ENCODE measurements around the gene SHB.

Gene SHB

DNA sequence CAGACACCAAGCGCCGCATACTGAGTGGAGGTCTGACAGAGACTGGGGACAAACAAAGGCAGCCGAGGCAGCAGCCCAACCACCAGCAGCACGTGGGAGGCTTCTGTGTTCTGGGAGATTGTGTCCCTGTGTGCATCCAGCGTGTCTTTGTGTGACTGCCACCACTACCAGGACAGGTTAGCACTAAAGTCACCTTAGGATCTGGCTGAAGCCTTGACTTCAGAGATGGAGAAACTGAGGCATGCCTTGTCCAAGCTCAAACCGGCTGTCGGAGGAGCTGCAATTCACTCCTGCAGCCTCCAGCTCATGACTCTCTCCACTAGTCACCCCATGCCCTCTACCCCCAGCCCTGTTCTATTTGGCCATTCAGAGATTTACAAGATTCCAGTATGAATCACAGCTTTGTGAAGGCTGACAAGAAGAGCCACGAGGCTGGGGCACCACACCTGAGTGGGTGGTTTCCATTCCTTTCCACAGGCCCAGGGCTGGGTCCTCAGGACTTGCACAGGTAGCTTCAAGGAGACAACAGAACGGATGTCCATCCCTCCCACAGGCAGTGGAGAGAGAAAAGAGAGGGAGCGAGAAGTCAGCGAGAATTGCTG, 69.3 kb downstream of the SHB start:
- H3K36me3 ChIP-seq (replicated peaks in 1 of 2; ENCODE audit: control insufficient read depth in 2 of 2, insufficient read depth in 2 of 2, low read length in 2 of 2): no peaks in the 10 kb centered on the region
- no peak for DNase-seq (ENCODE audit: low spot score)
- no peak overlapping the region for H2BK15ac ChIP-seq (ENCODE audit: low read length)
- H2AFZ ChIP-seq (ENCODE audit: low read length): peak overlapping the region; percentile 23
- H2BK120ac ChIP-seq (ENCODE audit: low read depth, low read length): no peak overlapping the region
- no peak overlapping the region for H4K8ac ChIP-seq (ENCODE audit: low read depth, low read length)
- H3K23ac ChIP-seq (ENCODE audit: low read depth, low read length, poor library complexity): no peak overlapping the region
- H3K4me1 ChIP-seq (ENCODE audit: control insufficient read depth in 2 of 2, insufficient read depth in 1 of 2, low read depth in 1 of 2, low read length in 2 of 2): peaks cover 16 to 19% of the 10 kb centered on the region in 2 donors
- no peak overlapping the region for H2BK5ac ChIP-seq (ENCODE audit: low read length)
- H2AK5ac ChIP-seq (ENCODE audit: low read depth, low read length): peak overlapping the region; percentile 9
- H3K9me3 ChIP-seq (replicated peaks in 1 of 2; ENCODE audit: control insufficient read depth in 2 of 2, insufficient read depth in 1 of 2, low read depth in 1 of 2, low read length in 2 of 2): no peaks in the 10 kb centered on the region
- no peak overlapping the region for H3K14ac ChIP-seq (ENCODE audit: low read length)
- no peaks in the 10 kb centered on the region for H3K27me3 ChIP-seq (ENCODE audit: control insufficient read depth in 3 of 3, insufficient read depth in 3 of 3, low read depth in 1 of 3, low read length in 3 of 3)
- no peak overlapping the region for H3K4me2 ChIP-seq (ENCODE audit: insufficient read depth, low read length, poor library complexity, severe bottlenecking)
- no CpG with 5 or more reads among the region's 11 CpGs for WGBS, 2 donors (ENCODE audit: extremely low coverage in 2 of 2, insufficient read length in 2 of 2, insufficient replicate concordance in 1 of 2)
- H3K4ac ChIP-seq (ENCODE audit: low read length): no peak overlapping the region
- H2BK12ac ChIP-seq (ENCODE audit: low read length): no peak overlapping the region
- peak overlapping the region; percentile 2 for H3K18ac ChIP-seq (ENCODE audit: low read length)
- no peak overlapping the region for H3K4me3 ChIP-seq (ENCODE audit: low read length in 2 of 2)
- H3K79me1 ChIP-seq (ENCODE audit: low read depth, low read length): no peaks in the 10 kb centered on the region
- H3K27ac ChIP-seq (replicated peaks; ENCODE audit: low read length): no peak overlapping the region
- H4K91ac ChIP-seq (ENCODE audit: low read depth, low read length, poor library complexity): no peak overlapping the region
- no peak overlapping the region for H3K9ac ChIP-seq (ENCODE audit: low read depth, low read length, poor library complexity)

DNA sequence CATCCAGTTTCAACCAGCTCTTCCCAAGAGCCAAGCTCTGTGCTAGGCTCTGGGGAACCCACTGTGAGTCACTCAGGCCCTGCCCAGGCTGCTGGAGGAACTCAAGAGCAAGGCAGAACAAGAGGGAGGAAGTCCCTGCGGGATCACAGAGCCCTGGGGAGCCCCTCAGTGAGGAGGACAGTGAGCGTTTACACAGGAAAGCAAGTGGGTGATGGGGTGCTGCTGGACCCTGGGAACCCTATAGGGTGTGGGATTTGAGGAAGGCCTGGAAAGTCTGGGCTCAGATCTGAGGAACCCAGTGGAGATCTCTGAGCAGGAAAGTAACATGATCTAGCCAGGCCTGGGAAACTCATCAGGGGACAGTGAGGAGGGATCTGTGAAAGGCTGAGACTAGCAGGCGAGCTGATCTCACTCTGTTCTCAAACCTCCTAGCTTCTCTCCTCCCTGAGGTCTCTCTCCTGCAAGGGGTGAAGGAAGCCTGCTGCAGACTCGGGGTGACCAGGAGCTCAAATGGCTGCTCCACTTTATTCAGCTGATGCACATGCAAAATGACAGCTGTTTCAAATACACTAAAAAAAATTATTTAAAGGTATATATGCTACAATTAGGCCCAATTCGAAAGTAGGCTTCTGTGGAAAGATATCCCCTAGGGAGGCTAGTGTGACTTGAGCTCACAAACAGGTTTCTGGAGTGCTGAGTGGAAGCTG, 70.0 kb downstream of the SHB start:
- DNase-seq (ENCODE audit: low spot score): no peak
- H2BK120ac ChIP-seq (ENCODE audit: low read depth, low read length): no peak overlapping the region
- peaks cover 16 to 19% of the 10 kb centered on the region in 2 donors for H3K4me1 ChIP-seq (ENCODE audit: control insufficient read depth in 2 of 2, insufficient read depth in 1 of 2, low read depth in 1 of 2, low read length in 2 of 2)
- no peak overlapping the region for H2BK12ac ChIP-seq (ENCODE audit: low read length)
- H2AFZ ChIP-seq (ENCODE audit: low read length): peak overlapping the region; percentile 23
- no peak overlapping the region for H2BK15ac ChIP-seq (ENCODE audit: low read length)
- H4K91ac ChIP-seq (ENCODE audit: low read depth, low read length, poor library complexity): no peak overlapping the region
- H2AK5ac ChIP-seq (ENCODE audit: low read depth, low read length): peak overlapping the region; percentile 9
- H3K79me1 ChIP-seq (ENCODE audit: low read depth, low read length): no peaks in the 10 kb centered on the region
- no peak overlapping the region for H3K4me2 ChIP-seq (ENCODE audit: insufficient read depth, low read length, poor library complexity, severe bottlenecking)
- no peak overlapping the region for H3K4ac ChIP-seq (ENCODE audit: low read length)
- no peaks in the 10 kb centered on the region for H3K36me3 ChIP-seq (replicated peaks in 1 of 2; ENCODE audit: control insufficient read depth in 2 of 2, insufficient read depth in 2 of 2, low read length in 2 of 2)
- no peak overlapping the region for H3K4me3 ChIP-seq (ENCODE audit: low read length in 2 of 2)
- H3K14ac ChIP-seq (ENCODE audit: low read length): no peak overlapping the region
- H3K9ac ChIP-seq (ENCODE audit: low read depth, low read length, poor library complexity): no peak overlapping the region
- no peak overlapping the region for H3K23ac ChIP-seq (ENCODE audit: low read depth, low read length, poor library complexity)
- H4K8ac ChIP-seq (ENCODE audit: low read depth, low read length): no peak overlapping the region
- H3K9me3 ChIP-seq (replicated peaks in 1 of 2; ENCODE audit: control insufficient read depth in 2 of 2, insufficient read depth in 1 of 2, low read depth in 1 of 2, low read length in 2 of 2): no peaks in the 10 kb centered on the region
- no CpG with 5 or more reads among the region's 5 CpGs for WGBS, 2 donors (ENCODE audit: extremely low coverage in 2 of 2, insufficient read length in 2 of 2, insufficient replicate concordance in 1 of 2)
- H3K27ac ChIP-seq (replicated peaks; ENCODE audit: low read length): no peak overlapping the region
- no peaks in the 10 kb centered on the region for H3K27me3 ChIP-seq (ENCODE audit: control insufficient read depth in 3 of 3, insufficient read depth in 3 of 3, low read depth in 1 of 3, low read length in 3 of 3)
- no peak overlapping the region for H2BK5ac ChIP-seq (ENCODE audit: low read length)
- no peak overlapping the region for H3K18ac ChIP-seq (ENCODE audit: low read length)

DNA sequence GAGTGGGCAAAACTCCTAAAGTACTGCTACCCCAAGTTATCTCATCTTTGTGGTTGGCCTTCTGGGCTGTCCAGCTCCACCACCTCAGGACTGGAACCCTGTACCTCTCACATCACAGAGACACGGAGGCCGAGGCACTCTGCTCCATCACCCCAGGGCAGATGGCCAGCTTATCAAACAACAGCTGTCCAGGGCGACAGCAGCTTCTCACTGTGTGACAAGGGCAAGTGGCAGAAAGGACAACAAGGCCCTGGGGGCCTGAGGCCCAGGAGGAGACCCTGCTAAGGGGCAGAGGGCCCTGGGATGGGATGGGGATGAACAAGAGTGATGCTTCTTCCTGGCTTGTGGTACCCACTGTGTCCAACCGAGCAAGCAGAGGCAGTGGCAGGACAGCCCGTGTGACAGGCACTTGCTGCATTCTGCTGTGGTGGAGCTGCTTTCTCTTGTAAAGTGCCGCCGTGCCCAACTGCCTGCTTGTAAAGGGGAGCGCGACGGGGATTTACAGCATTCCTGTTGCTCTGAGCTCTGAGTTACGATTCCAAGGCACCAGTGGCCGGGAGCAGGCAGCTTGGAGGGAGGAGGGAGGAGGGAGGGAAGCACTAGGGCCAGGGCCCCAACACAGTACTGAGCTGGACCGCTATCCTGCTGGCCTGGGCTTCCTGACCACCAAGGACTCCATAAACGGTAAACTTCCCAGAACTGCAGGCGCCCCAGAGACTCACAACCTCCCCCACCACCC, 71.2 kb downstream of the SHB start:
- peak overlapping the region; percentile 80 for H4K91ac ChIP-seq (ENCODE audit: low read depth, low read length, poor library complexity)
- no peak overlapping the region for H3K23ac ChIP-seq (ENCODE audit: low read depth, low read length, poor library complexity)
- WGBS, 2 donors (ENCODE audit: extremely low coverage in 2 of 2, insufficient read length in 2 of 2, insufficient replicate concordance in 1 of 2): no CpG with 5 or more reads among the region's 15 CpGs
- H2BK5ac ChIP-seq (ENCODE audit: low read length): peak overlapping the region; percentile 9
- H3K27ac ChIP-seq (replicated peaks; ENCODE audit: low read length): no peak overlapping the region
- no peaks in the 10 kb centered on the region for H3K79me1 ChIP-seq (ENCODE audit: low read depth, low read length)
- H3K9me3 ChIP-seq (replicated peaks in 1 of 2; ENCODE audit: control insufficient read depth in 2 of 2, insufficient read depth in 1 of 2, low read depth in 1 of 2, low read length in 2 of 2): no peaks in the 10 kb centered on the region
- peak overlapping the region; percentile 24 for H2AFZ ChIP-seq (ENCODE audit: low read length)
- H3K9ac ChIP-seq (ENCODE audit: low read depth, low read length, poor library complexity): peak overlapping the region; percentile 73
- no peaks in the 10 kb centered on the region for H3K27me3 ChIP-seq (ENCODE audit: control insufficient read depth in 3 of 3, insufficient read depth in 3 of 3, low read depth in 1 of 3, low read length in 3 of 3)
- H2BK15ac ChIP-seq (ENCODE audit: low read length): peak overlapping the region; percentile 60
- H3K18ac ChIP-seq (ENCODE audit: low read length): peak overlapping the region; percentile 76
- no peak overlapping the region for H2BK120ac ChIP-seq (ENCODE audit: low read depth, low read length)
- H3K4me1 ChIP-seq (ENCODE audit: control insufficient read depth in 2 of 2, insufficient read depth in 1 of 2, low read depth in 1 of 2, low read length in 2 of 2): peaks cover 16 to 19% of the 10 kb centered on the region in 2 donors
- no peak overlapping the region for H3K14ac ChIP-seq (ENCODE audit: low read length)
- H3K4me3 ChIP-seq (ENCODE audit: low read length in 2 of 2): no peak overlapping the region
- peak overlapping the region; percentile 21 for H2AK5ac ChIP-seq (ENCODE audit: low read depth, low read length)
- no peak overlapping the region for H4K8ac ChIP-seq (ENCODE audit: low read depth, low read length)
- no peak overlapping the region for H2BK12ac ChIP-seq (ENCODE audit: low read length)
- no peak overlapping the region for H3K4ac ChIP-seq (ENCODE audit: low read length)
- no peak overlapping the region for H3K4me2 ChIP-seq (ENCODE audit: insufficient read depth, low read length, poor library complexity, severe bottlenecking)
- no peak for DNase-seq (ENCODE audit: low spot score)
- no peaks in the 10 kb centered on the region for H3K36me3 ChIP-seq (replicated peaks in 1 of 2; ENCODE audit: control insufficient read depth in 2 of 2, insufficient read depth in 2 of 2, low read length in 2 of 2)

DNA sequence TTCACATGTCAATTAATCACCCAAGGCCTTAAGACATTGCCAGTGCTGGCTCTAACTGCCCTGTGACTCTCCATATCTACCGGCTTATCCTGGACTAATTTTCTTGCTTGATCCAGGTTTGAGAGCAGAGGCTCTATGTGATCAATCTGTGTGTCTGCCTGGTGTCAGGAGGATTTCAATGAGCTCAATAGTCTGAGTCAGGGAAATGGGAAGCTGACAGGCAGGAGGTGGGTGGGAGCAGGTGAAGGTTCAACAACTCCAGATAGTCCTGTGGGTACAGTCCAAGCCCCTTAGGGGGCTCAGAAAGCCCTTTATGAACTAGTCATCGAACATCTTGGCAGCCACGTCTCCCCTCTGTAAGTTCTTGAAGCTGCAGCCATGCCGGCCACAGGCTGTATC, 72.2 kb downstream of the SHB start:
- no CpG with 5 or more reads among the region's 4 CpGs for WGBS, 2 donors (ENCODE audit: extremely low coverage in 2 of 2, insufficient read length in 2 of 2, insufficient replicate concordance in 1 of 2)
- Histone ChIP-seq H3K4ac (ENCODE audit: low read length) (no peak overlapping the region), H3K4me2 (ENCODE audit: insufficient read depth, low read length, poor library complexity, severe bottlenecking) (no peak overlapping the region), H3K4me1 (ENCODE audit: control insufficient read depth in 2 of 2, insufficient read depth in 1 of 2, low read depth in 1 of 2, low read length in 2 of 2) (peaks cover 16 to 19% of the 10 kb centered on the region in 2 donors), H2BK5ac (ENCODE audit: low read length) (no peak overlapping the region), H2AFZ (ENCODE audit: low read length) (no peak overlapping the region), H3K9ac (ENCODE audit: low read depth, low read length, poor library complexity) (no peak overlapping the region), H3K4me3 (ENCODE audit: low read length in 2 of 2) (no peak overlapping the region), H2AK5ac (ENCODE audit: low read depth, low read length) (no peak overlapping the region), H2BK15ac (ENCODE audit: low read length) (no peak overlapping the region), H4K91ac (ENCODE audit: low read depth, low read length, poor library complexity) (no peak overlapping the region), H2BK120ac (ENCODE audit: low read depth, low read length) (no peak overlapping the region), H3K18ac (ENCODE audit: low read length) (no peak overlapping the region), H2BK12ac (ENCODE audit: low read length) (no peak overlapping the region), H3K23ac (ENCODE audit: low read depth, low read length, poor library complexity) (no peak overlapping the region), H3K9me3 (replicated peaks in 1 of 2; ENCODE audit: control insufficient read depth in 2 of 2, insufficient read depth in 1 of 2, low read depth in 1 of 2, low read length in 2 of 2) (no peaks in the 10 kb centered on the region), H3K14ac (ENCODE audit: low read length) (no peak overlapping the region), H4K8ac (ENCODE audit: low read depth, low read length) (no peak overlapping the region), H3K27me3 (ENCODE audit: control insufficient read depth in 3 of 3, insufficient read depth in 3 of 3, low read depth in 1 of 3, low read length in 3 of 3) (no peaks in the 10 kb centered on the region), H3K36me3 (replicated peaks in 1 of 2; ENCODE audit: control insufficient read depth in 2 of 2, insufficient read depth in 2 of 2, low read length in 2 of 2) (no peaks in the 10 kb centered on the region), H3K27ac (replicated peaks; ENCODE audit: low read length) (no peak overlapping the region), H3K79me1 (ENCODE audit: low read depth, low read length) (no peaks in the 10 kb centered on the region)
- no peak for DNase-seq (ENCODE audit: low spot score)
